Tibial nerve (tissue), 4 donors: ENCODE measurements around the gene POMT2. TPM values are rescaled to one million over a fixed set of nuclear protein-coding genes. Genes with fewer than 3 reads are reported as not detected.

ENCODE experiments used
- DNase-seq, 2 donors: peaks; one replicate each; pipeline ENCODE4 v3.0.0-alpha.2; 2019; ENCODE audit warnings: low spot score in 2 of 2
- H3K27ac ChIP-seq, 4 donors: fragments of 200-600 bp; sonication (generic) in 3 of 4; one replicate each; pipeline ENCODE4 v1.5.1; 2017 to 2019; ENCODE audit warnings: mild to moderate bottlenecking in 1 of 4
- H3K27me3 ChIP-seq, 2 donors: fragments of 200-600 bp; sonication (generic) in 1 of 2; one replicate each; pipeline versions ENCODE4 v1.5.1 to v1.6.0; 2017 to 2019
- H3K36me3 ChIP-seq, 3 donors: fragments of 200-600 bp; sonication (generic); one replicate each; pipeline ENCODE4 v1.5.1; 2018 to 2019
- H3K4me1 ChIP-seq, 4 donors: fragments of 200-600 bp; sonication (generic) in 3 of 4; one replicate each; pipeline ENCODE4 v1.5.1; 2017 to 2019
- H3K4me3 ChIP-seq, 4 donors: fragments of 200-600 bp; sonication (generic) in 3 of 4; one replicate each; pipeline ENCODE4 v1.5.1; 2017 to 2019; ENCODE audit warnings: mild to moderate bottlenecking in 1 of 4, moderate library complexity in 1 of 4
- H3K9me3 ChIP-seq, 4 donors: fragments of 200-600 bp; sonication (generic) in 3 of 4; one replicate each; pipeline ENCODE4 v1.5.1; 2017 to 2019
- EP300 ChIP-seq, 2 donors: sonication (generic); formaldehyde crosslinking; IDR thresholded peaks; one replicate each; pipeline ENCODE4 v1.6.1; 2017; ENCODE audit warnings: antibody characterized with exemption in 2 of 2, mild to moderate bottlenecking in 1 of 2
- POLR2A ChIP-seq, 2 donors: fragments of 450-650 bp; IDR thresholded peaks; one replicate each; pipeline ENCODE4 v1.6.1; 2017; ENCODE audit warnings: antibody characterized with exemption in 2 of 2, mild to moderate bottlenecking in 2 of 2, moderate library complexity in 2 of 2
- WGBS, 2 donors: methylation state at CpG; one replicate each; pipeline ENCODE4 v1.1.5; 2018; 5-methylcytosine and 5-hydroxymethylcytosine counted together
- total RNA-seq, 4 donors: library from RNA; depleted of rRNA; stranded (reverse); fragments of >200 nt; gene quantifications; one replicate each; pipeline ENCODE4 v1.1.0, GENCODE V29; 2016
- TF ChIP-seq, protein P1 (sequence below), 5 experiments: fragments of 200-600 bp in 3 of 5; fragments of 450-650 bp in 2 of 5; sonication (generic) in 3 of 5; IDR thresholded peaks; one replicate each; pipeline ENCODE4 v1.5.1; 2016 to 2019; ENCODE audit warnings: antibody characterized with exemption in 5 of 5, mild to moderate bottlenecking in 3 of 5, moderate library complexity in 2 of 5

POMT2 gene
- total RNA-seq, 4 donors from 2014 or later, result 23.9 to 38.7 (median 28.9) TPM

DNA sequence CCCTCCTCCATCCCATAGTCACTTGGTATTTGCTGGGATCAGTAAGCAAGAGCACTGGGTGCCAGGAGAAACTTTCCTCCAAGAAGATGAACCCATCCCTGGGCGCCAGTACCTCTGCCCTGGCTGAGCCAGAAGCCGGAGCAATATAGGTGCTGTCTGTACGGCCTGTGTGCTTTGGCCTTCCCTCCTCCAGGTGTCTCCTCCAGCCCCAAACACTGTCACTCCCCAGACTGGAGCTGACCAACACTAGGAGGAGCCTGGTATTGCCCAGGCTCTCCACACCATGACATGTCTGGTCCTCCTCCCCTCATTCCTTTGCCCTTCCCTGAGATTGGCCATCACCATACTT lies 5.0 kb upstream of the POMT2 start:
- WGBS, 2 donors, result 74 to 90% methylated on average over 2 to 3 of the region's 3 CpGs
- H3K4me3 ChIP-seq, result no peak overlapping the region
- H3K36me3 ChIP-seq, result no peaks in the 10 kb centered on the region
- TF ChIP-seq, protein P1, sequence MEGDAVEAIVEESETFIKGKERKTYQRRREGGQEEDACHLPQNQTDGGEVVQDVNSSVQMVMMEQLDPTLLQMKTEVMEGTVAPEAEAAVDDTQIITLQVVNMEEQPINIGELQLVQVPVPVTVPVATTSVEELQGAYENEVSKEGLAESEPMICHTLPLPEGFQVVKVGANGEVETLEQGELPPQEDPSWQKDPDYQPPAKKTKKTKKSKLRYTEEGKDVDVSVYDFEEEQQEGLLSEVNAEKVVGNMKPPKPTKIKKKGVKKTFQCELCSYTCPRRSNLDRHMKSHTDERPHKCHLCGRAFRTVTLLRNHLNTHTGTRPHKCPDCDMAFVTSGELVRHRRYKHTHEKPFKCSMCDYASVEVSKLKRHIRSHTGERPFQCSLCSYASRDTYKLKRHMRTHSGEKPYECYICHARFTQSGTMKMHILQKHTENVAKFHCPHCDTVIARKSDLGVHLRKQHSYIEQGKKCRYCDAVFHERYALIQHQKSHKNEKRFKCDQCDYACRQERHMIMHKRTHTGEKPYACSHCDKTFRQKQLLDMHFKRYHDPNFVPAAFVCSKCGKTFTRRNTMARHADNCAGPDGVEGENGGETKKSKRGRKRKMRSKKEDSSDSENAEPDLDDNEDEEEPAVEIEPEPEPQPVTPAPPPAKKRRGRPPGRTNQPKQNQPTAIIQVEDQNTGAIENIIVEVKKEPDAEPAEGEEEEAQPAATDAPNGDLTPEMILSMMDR (IDR thresholded peaks at IDR 0.05), result no peak
- TF ChIP-seq POLR2A (IDR thresholded peaks at IDR 0.05), result no peak
- no peak for TF ChIP-seq EP300 (IDR thresholded peaks at IDR 0.05)
- no peaks in the 10 kb centered on the region for H3K27me3 ChIP-seq
- H3K27ac ChIP-seq, result no peak overlapping the region
- H3K9me3 ChIP-seq, result no peaks in the 10 kb centered on the region
- no peak for DNase-seq
- H3K4me1 ChIP-seq, result peaks cover 0 to 10% (median 2%) of the 10 kb centered on the region in 4 donors

DNA sequence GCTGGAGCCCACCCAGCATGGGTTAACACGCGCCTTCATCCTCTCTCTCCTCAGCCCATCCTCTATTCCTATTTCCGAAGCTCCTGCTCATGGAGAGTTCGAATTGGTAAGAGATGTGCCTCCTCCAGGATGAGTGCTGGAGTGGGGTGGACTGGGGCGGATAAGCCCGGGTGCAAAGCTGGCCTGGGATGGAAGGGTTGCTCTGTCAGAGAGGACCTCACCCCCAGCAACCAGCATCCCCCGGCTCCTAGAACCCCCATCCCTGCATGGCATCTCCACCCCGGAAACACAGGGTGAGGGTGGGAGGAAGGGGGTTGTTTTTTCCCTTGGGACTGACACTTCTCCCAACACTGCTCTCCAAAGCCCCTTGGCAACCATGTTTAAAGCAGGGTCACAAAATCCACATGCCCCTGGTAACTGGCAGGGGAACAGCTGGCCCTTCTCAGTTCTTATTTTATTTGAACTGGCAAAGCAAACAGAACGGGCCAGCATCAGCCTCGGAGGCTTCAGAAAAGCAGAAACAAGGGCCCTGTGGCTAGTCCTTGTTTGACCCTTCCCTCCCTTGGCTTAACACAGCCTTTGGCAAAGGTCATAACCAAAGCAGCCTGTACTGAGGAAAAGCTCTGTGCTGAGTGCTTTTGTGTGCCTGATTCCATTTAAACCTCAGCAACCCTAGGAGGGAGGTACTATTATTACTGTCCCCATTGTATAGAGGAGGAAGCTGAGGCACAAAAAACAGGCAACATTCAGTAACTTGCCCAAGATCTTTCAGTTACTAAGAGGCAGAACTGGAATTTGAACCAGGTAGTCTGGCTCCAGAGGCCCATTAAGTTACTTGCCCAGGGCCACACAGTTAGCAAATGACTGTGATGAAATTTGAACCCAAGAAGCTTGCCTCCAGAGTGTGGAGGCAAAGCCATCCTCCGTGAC lies 4.4 kb upstream of the POMT2 start:
- no peak for DNase-seq
- TF ChIP-seq POLR2A (IDR thresholded peaks at IDR 0.05) (no peak), EP300 (IDR thresholded peaks at IDR 0.05) (no peak)
- TF ChIP-seq, protein P1 (IDR thresholded peaks at IDR 0.05), result no peak
- Histone ChIP-seq H3K4me1 (peaks cover 0 to 11% (median 2%) of the 10 kb centered on the region in 4 donors), H3K9me3 (no peaks in the 10 kb centered on the region), H3K4me3 (no peak overlapping the region), H3K36me3 (no peaks in the 10 kb centered on the region), H3K27ac (no peak overlapping the region), H3K27me3 (no peaks in the 10 kb centered on the region)
- 73 to 85% methylated on average over 11 of the region's 11 CpGs for WGBS, 2 donors

DNA sequence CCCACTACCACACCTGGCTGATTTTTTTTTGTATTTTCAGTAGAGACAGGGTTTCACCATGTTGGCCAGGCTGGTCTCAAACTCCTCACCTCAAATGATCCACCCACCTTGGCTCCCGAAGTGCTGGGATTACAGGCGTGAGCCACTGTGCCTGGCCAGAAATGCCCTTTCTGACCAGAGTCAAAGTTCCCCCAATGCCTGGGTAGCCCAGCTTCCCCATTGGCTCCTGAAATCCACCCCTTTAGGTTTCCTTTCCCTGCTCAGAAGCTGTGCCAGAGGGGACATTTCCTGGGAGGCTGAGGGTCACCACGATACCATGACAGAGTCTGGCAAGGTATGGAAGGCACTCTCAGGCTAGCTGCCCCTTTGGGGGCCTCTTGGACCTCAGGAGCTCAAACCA lies 3.6 kb upstream of the POMT2 start:
- WGBS, 2 donors, result 90 to 96% methylated on average over 3 of the region's 3 CpGs
- no peak for DNase-seq
- H3K4me3 ChIP-seq, result no peak overlapping the region

DNA sequence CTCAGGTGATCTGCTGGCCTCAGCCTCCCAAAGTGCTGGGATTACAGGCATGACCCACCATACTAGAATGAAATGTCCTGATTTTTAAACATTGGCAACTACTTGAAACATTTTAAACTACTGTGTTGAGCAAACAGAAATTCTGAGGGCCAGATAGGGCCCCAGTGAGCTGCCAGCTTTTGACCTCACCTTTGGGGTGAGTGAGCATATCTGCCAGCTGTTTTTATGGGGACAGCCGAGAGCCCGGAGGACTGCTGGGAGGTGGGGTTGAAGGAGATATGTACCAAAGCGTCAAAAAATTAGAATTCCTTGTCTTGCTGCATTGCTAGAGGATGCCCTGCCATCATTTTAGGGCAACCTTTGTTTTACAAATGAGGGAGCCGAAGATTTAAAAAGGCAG lies 2.9 kb upstream of the POMT2 start:
- 89 to 94% methylated on average over 4 of the region's 4 CpGs for WGBS, 2 donors
- H3K9me3 ChIP-seq, result no peaks in the 10 kb centered on the region

More for the DNA sequence above, 3.6 kb upstream of the POMT2 start:
- no peak for TF ChIP-seq POLR2A (IDR thresholded peaks at IDR 0.05)
- TF ChIP-seq, protein P1 (IDR thresholded peaks at IDR 0.05), result no peak
- TF ChIP-seq EP300 (IDR thresholded peaks at IDR 0.05), result no peak
- Histone ChIP-seq H3K36me3 (no peaks in the 10 kb centered on the region), H3K4me1 (peaks cover 0 to 19% (median 8%) of the 10 kb centered on the region in 4 donors), H3K9me3 (no peaks in the 10 kb centered on the region), H3K27me3 (no peaks in the 10 kb centered on the region), H3K27ac (no peak overlapping the region)

DNA sequence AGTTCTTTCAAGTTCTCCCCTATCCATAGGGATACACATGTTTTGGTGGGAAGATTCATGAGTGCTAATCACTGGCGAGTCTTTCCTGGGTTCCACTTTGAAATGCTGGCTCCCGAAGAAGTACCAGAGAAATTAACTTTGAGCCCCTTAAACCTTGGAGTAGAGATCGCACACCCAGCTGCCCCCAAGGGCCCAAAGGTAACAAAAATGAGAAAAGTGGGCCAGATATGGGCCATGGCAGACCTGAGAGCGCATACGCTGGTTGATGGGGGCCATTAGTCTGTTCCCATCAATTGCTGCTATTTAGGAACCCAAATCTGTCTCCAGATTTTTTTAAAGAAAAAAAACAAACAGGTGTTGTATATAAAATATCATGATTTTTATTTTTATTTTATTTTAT lies 2.3 kb upstream of the POMT2 start:
- DNase-seq, result no peak
- Histone ChIP-seq H3K27me3 (no peaks in the 10 kb centered on the region), H3K36me3 (no peaks in the 10 kb centered on the region), H3K27ac (no peak overlapping the region), H3K4me3 (no peak overlapping the region), H3K4me1 (peaks cover 0 to 33% (median 11%) of the 10 kb centered on the region in 4 donors), H3K9me3 (no peaks in the 10 kb centered on the region)
- WGBS, 2 donors, result 94 to 99% methylated on average over 5 of the region's 5 CpGs
- TF ChIP-seq POLR2A (IDR thresholded peaks at IDR 0.05) (no peak), EP300 (IDR thresholded peaks at IDR 0.05) (no peak)
- TF ChIP-seq, protein P1 (IDR thresholded peaks at IDR 0.05), result no peak

More for the DNA sequence above, 2.9 kb upstream of the POMT2 start:
- H3K4me3 ChIP-seq, result no peak overlapping the region
- no peak for TF ChIP-seq POLR2A (IDR thresholded peaks at IDR 0.05)
- TF ChIP-seq, protein P1 (IDR thresholded peaks at IDR 0.05), result no peak
- no peak for TF ChIP-seq EP300 (IDR thresholded peaks at IDR 0.05)
- no peaks in the 10 kb centered on the region for H3K27me3 ChIP-seq
- H3K36me3 ChIP-seq, result no peaks in the 10 kb centered on the region
- no peak for DNase-seq
- H3K4me1 ChIP-seq, result peaks cover 0 to 27% (median 11%) of the 10 kb centered on the region in 4 donors
- H3K27ac ChIP-seq, result no peak overlapping the region
